K562 (cell line): ENCODE results near the gene ABHD3. TPM values are rescaled to one million over a fixed set of nuclear protein-coding genes. Genes with fewer than 3 reads are reported as not detected.

Source experiments
- ARID3B ChIP-seq: fragments of 250-450 bp; sonication (Bioruptor Pico); IDR thresholded peaks from 2 replicates; pipeline ENCODE4 v1.4.0; 2020; ENCODE audit warnings: borderline replicate concordance
- BACH1 ChIP-seq: fragments of 200-800 bp; sonication (Bioruptor generic); IDR thresholded peaks from 2 replicates; pipeline ENCODE4 v1.6.1; 2016; ENCODE audit warnings: missing genetic modification characterization, missing compliant biosample characterization
- E2F1 ChIP-seq: sonication (generic); formaldehyde crosslinking; IDR thresholded peaks from 2 replicates; pipeline ENCODE4 v1.8.1; 2023; ENCODE audit warnings: mild to moderate bottlenecking, missing genetic modification reagents, moderate library complexity
- EHMT2 ChIP-seq: fragments of 450-650 bp; IDR thresholded peaks from 2 replicates; pipeline ENCODE4 v1.6.1; 2018; ENCODE audit warnings: antibody characterized with exemption
- EP400 ChIP-seq: fragments of 450-650 bp; IDR thresholded peaks from 2 replicates; pipeline ENCODE4 v1.6.1; 2017; ENCODE audit warnings: antibody characterized with exemption, mild to moderate bottlenecking, moderate library complexity
- FOXK2 ChIP-seq, 2 experiments: fragments of 450-650 bp; IDR thresholded peaks in 1 of 2; conservative IDR thresholded peaks in 1 of 2; 2 replicates each; pipeline ENCODE4 v1.6.1; 2016; ENCODE audit warnings: low read depth in 2 of 2, mild to moderate bottlenecking in 1 of 2
- HNRNPH1 ChIP-seq: fragments of 200-400 bp; formaldehyde crosslinking; optimal IDR thresholded peaks from 2 replicates; pipeline ENCODE3; 2017; ENCODE audit warnings: low read depth, mild to moderate bottlenecking, low read length, moderate library complexity
- MXI1 ChIP-seq: IDR thresholded peaks from 2 replicates; pipeline ENCODE4 v1.6.1; 2011; ENCODE audit warnings: low read depth, mild to moderate bottlenecking, improper control_type of control experiment, low read length
- POLR3A ChIP-seq: IDR thresholded peaks from 2 replicates; pipeline ENCODE4 v1.6.1; 2011; ENCODE audit warnings: borderline replicate concordance, mild to moderate bottlenecking, moderate library complexity; ENCODE audit not compliant: insufficient read length, insufficient read depth; ENCODE audit errors: extremely low read depth
- POLR3G ChIP-seq: IDR thresholded peaks from 2 replicates; pipeline ENCODE4 v1.6.1; 2011; ENCODE audit not compliant: insufficient read length, insufficient replicate concordance; ENCODE audit errors: extremely low read depth
- TCF7 ChIP-seq: sonication (generic); IDR thresholded peaks from 2 replicates; pipeline ENCODE4 v1.6.1; 2016; ENCODE audit warnings: antibody characterized with exemption, borderline replicate concordance
- ZBTB2 ChIP-seq: fragments of 450-650 bp; IDR thresholded peaks from 2 replicates; pipeline ENCODE4 v1.6.1; 2016; ENCODE audit warnings: antibody characterized with exemption
- ZNF274 ChIP-seq: IDR thresholded peaks from 2 replicates; pipeline ENCODE4 v1.6.1; 2011; ENCODE audit warnings: low read depth, mild to moderate bottlenecking, low read length, moderate library complexity, borderline replicate concordance
- ZNF354B ChIP-seq: fragments of 250-450 bp; sonication (Bioruptor Pico); IDR thresholded peaks from 2 replicates; pipeline ENCODE4 v1.4.0; 2020
- ZNF436 ChIP-seq: fragments of 250-450, 450-650 bp; sonication (Bioruptor Pico); formaldehyde crosslinking; IDR thresholded peaks from 2 replicates; pipeline ENCODE4 v1.7.0; 2020; ENCODE audit warnings: mild to moderate bottlenecking
- ZNF511 ChIP-seq: sonication (generic); formaldehyde crosslinking; IDR thresholded peaks from 2 replicates; pipeline ENCODE4 v1.8.0; 2022; ENCODE audit warnings: mild to moderate bottlenecking, missing genetic modification reagents
- ZNF57 ChIP-seq: fragments of 450-650 bp; formaldehyde crosslinking; IDR thresholded peaks from 2 replicates; pipeline ENCODE4 v1.4.0; 2020; ENCODE audit warnings: mild to moderate bottlenecking, moderate library complexity
- ZNF609 ChIP-seq: sonication (generic); formaldehyde crosslinking; IDR thresholded peaks from 2 replicates; pipeline ENCODE4 v1.8.1; 2023; ENCODE audit warnings: missing genetic modification reagents, mild to moderate bottlenecking, borderline replicate concordance
- polyA plus RNA-seq, 8 experiments: library from polyadenylated mRNA; depleted of rRNA in 4 of 8; stranded (reverse) in 5 of 8; unstranded in 3 of 8; fragments of >200 nt; fragmentation: Nextera tagmentation in 2 of 8; fragmentation: Illumina TruSeq in 1 of 8; extraction: Ambion mirVana in 2 of 8; extraction: Trizol in 1 of 8; gene quantifications; 2 replicates each; pipeline versions ENCODE4 v1.2.1 to v1.2.3, GENCODE V29; 2011 to 2014; ENCODE audit warnings: inconsistent platforms in 1 of 8, missing spikeins in 1 of 8
- total RNA-seq, 7 experiments: library from RNA; depleted of rRNA in 6 of 7; stranded (reverse); fragments of >200 nt in 6 of 7; fragmentation: Illumina TruSeq in 2 of 7; extraction: Trizol in 2 of 7; gene quantifications; 2 replicates each; pipeline versions ENCODE4 v1.2.1 to v1.2.3, GENCODE V29; 2011 to 2021; ENCODE audit warnings: low replicate concordance in 1 of 7

ABHD3 gene
- total and polyA plus RNA-seq, 9 of the 15 experiments (the other 6 are each of a cell fraction or from before 2014, with no cell fraction given) = 6.3 to 38.8 (median 19.4) TPM

GRCh38 chr18:21704603-21705364 lies at the start of gene ABHD3 (continued):
- no peak for TF ChIP-seq MXI1
- no peak for TF ChIP-seq TCF7
- no peak for TF ChIP-seq POLR3A
- no peak for TF ChIP-seq E2F1 (CRISPR knock-in tag)
- TF ChIP-seq ZNF609 (CRISPR knock-in tag) = 0 out of 2 replicates have a peak, but pooled peaks have one; percentile 39
- no peak for TF ChIP-seq ZNF436 (CRISPR knock-in tag)
- no peak for TF ChIP-seq BACH1
- TF ChIP-seq ZNF57 (CRISPR knock-in tag) = no peak
- TF ChIP-seq ZBTB2 = no peak
- TF ChIP-seq EHMT2 = no peak
- no peak for TF ChIP-seq FOXK2 (conservative IDR thresholded peaks at IDR 0.05 in 1 of 2, IDR thresholded peaks at IDR 0.05 in 1 of 2; ENCODE audit: low read depth in 2 of 2)
- TF ChIP-seq ARID3B (CRISPR knock-in tag) = no peak
- no peak for TF ChIP-seq POLR3G
- no peak for TF ChIP-seq ZNF274
- TF ChIP-seq EP400 = no peak
- TF ChIP-seq ZNF354B (CRISPR knock-in tag) = no peak
- no peak for TF ChIP-seq ZNF511
- TF ChIP-seq HNRNPH1 = no peak
